HG03442 (cell line): ENCODE measurements around the gene SLC36A1.
"Not testable (repeated sequence)": the region's sequence is repeated elsewhere in the genome, so short reads cannot be mapped to it uniquely, and the experiment has no call there.

Experiments used
- ATAC-seq: cut with Tn5 transposase; IDR thresholded peaks from one replicate; pipeline ENCODE4 v1.9.1; 2021; ENCODE audit warnings: mild to moderate bottlenecking, moderate library complexity; ENCODE audit not compliant: unreplicated experiment

Gene SLC36A1

GRCh38 chr5:151447174-151448037 lies at the start of gene SLC36A1:
TSS of gene SLC36A1 (plus strand) at chr5:151447603. CDS start at chr5:151458793, 11,190 bp downstream.
- peak; percentile 71 for ATAC-seq

- ATAC-seq, result no peak
Measured at GRCh38 chr5:151405334-151406160, 41.9 kb upstream of the SLC36A1 start.

- ATAC-seq, result no peak
Measured at GRCh38 chr5:151406322-151406947, 41.0 kb upstream of the SLC36A1 start.

- ATAC-seq, result no peak
Measured at GRCh38 chr5:151408591-151409230, 38.7 kb upstream of the SLC36A1 start.

- ATAC-seq, result no peak
Measured at GRCh38 chr5:151413800-151414199, 33.6 kb upstream of the SLC36A1 start.

GRCh38 chr5:151414536-151414935 lies 32.9 kb upstream of the SLC36A1 start:
- ATAC-seq, result no peak

- no peak for ATAC-seq
Measured at GRCh38 chr5:151417712-151418111, 29.7 kb upstream of the SLC36A1 start.

- ATAC-seq, result no peak
Measured at GRCh38 chr5:151420127-151420526, 27.3 kb upstream of the SLC36A1 start.

GRCh38 chr5:151424892-151425523 lies 22.4 kb upstream of the SLC36A1 start:
- no peak for ATAC-seq

GRCh38 chr5:151426347-151426746 lies 21.1 kb upstream of the SLC36A1 start:
- ATAC-seq, result not testable (repeated sequence)

GRCh38 chr5:151427258-151427657 lies 20.1 kb upstream of the SLC36A1 start:
- ATAC-seq, result peak; percentile 98

- no peak for ATAC-seq
Measured at GRCh38 chr5:151430731-151431130, 16.7 kb upstream of the SLC36A1 start.

- ATAC-seq, result no peak
Measured at GRCh38 chr5:151431666-151432065, 15.7 kb upstream of the SLC36A1 start.

- ATAC-seq, result no peak
Measured at GRCh38 chr5:151432210-151432609, 15.2 kb upstream of the SLC36A1 start.

- ATAC-seq, result no peak
Measured at GRCh38 chr5:151434570-151435237, 12.7 kb upstream of the SLC36A1 start.

GRCh38 chr5:151448038-151448985 lies 909 bp downstream of the SLC36A1 start:
- no peak for ATAC-seq

- no peak for ATAC-seq
Measured at GRCh38 chr5:151449297-151449696, 1.9 kb downstream of the SLC36A1 start.

GRCh38 chr5:151449839-151450238 lies 2.4 kb downstream of the SLC36A1 start:
- no peak for ATAC-seq

GRCh38 chr5:151450605-151451004 lies 3.2 kb downstream of the SLC36A1 start:
- ATAC-seq, result no peak
